NCI-H1048 (cell line): ENCODE results near the gene PIWIL4.
"Not testable (repeated sequence)": the region's sequence is repeated elsewhere in the genome, so short reads cannot be mapped to it uniquely, and the experiment has no call there.

ENCODE experiments used
- DNase-seq: peaks from one replicate; lab custom pipeline; 2025; lab: John Stamatoyannopoulos, UW

PIWIL4 gene

GRCh38 chr11:94638301-94638901 lies 71.2 kb downstream of the PIWIL4 start:
- no peak for DNase-seq

GRCh38 chr11:94638902-94639373 lies 71.8 kb downstream of the PIWIL4 start:
- no peak for DNase-seq

DNA sequence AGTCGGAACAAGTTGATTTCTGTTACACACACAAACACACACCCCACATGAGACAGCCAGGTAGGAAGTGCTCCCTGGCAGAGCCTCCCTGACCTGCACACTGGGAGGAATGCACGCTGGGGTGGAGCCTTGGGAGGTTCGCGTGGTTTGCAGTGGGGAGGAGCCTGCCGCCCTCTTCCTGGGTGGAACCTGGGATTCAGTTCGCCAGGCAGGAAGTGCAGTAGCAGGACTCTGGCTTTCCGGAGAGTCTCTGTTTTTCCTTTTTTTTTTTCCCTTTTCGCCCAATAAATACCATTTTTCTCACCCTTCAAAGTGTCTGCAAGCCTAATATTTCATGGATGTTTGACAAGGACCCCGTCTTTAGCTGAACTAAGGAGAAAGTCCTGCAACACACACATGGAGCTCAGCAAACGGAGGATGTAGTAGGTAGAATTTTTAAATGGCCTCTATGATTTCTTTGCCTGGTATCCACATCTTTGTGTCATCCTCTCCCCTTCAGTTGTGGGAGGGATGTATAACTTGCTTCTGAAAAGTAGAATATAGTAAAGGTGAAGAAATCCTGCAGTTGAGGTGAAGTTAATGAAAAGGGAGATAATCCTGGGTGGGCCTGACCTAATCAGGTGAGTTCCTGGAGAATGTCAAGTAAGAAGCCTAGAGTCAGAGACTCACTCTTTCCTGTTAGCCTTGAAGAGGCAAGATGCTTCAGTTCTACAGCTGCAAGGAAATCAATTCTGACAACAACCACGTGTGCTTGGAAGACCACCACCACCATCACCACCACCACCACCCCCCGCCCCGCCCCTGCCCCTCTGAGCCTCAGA lies 72.9 kb downstream of the PIWIL4 start:
- no peak for DNase-seq

- no peak for DNase-seq
These were observed 74.1 kb downstream of the PIWIL4 start for GRCh38 chr11:94641167-94641761.

DNA sequence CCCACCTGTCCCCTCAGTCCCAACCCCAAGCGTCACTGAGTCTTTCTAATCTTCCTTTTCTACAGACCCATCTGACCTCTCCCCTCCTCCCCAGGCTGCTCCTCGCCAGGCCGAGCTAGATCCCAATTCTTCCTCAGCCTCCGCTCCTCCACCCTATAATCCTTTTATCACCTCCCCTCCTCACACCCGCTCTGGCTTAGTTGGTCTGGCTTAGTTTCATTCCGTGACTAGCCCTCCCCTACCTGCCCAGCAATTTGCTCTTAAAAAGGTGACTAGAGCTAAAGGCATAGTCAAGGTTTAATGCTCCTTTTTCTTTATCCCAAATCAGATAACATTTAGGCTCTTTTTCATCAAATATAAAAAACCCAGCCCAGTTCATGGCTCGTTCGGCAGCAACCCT lies 76.0 kb downstream of the PIWIL4 start:
- DNase-seq: not testable (repeated sequence)

DNA sequence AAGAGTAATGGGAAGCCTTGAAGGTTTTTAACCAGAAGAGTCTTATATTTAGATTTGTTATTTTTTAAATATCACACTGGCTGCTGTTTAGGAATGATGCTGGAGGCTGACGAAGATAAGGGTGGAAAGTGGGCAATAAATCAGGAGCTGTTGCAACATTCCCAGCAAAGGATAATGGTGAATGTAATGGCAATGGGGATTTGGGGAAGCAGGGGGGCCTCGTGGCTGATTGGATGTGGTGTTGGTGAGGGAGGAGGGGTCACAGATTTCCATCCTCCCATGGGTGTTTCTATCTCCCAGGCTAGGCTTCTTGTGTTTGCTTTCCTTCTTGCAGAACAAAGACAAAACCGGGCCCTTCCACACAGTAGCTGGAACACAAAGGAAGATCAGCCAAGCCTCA lies 80.8 kb downstream of the PIWIL4 start:
- no peak for DNase-seq

DNA sequence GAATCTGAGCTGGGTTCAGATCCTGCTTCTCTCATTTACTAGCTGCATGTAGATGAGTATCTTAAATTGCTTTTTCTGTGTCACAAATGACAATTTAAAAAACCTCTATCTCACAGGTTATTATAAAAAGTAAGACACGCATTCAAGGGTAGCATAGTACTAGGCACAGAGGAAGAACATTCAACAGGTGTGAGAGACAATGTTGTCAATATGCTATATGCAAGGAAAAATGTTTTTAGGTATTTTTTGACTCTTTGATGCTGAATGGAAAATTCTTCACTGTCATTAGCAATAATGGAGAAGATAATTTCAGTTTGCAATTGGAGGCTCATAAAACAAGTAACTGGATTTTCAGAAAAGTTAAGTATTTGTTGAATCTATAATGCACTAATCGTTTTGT lies 81.6 kb downstream of the PIWIL4 start:
- DNase-seq: no peak

DNA sequence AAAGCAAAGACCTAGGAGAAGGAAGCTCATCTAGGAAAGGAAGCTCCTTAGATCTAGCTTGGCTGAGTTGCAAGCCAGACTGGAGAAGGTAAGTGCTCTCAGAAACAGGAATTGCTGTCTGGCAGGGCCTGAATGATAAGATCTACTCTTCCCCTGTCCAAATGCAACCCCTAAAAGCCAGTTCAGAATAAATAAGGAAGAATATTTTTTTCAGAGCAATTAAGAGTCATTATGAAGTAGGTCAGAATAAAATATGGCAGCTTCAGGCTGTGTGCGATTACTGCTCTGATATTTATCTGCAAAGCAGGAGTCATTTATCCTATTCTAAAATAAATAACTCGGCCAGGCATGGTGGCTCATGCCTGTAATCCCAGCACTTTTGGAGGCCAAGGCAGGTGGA lies 82.1 kb downstream of the PIWIL4 start:
- no peak for DNase-seq

DNA sequence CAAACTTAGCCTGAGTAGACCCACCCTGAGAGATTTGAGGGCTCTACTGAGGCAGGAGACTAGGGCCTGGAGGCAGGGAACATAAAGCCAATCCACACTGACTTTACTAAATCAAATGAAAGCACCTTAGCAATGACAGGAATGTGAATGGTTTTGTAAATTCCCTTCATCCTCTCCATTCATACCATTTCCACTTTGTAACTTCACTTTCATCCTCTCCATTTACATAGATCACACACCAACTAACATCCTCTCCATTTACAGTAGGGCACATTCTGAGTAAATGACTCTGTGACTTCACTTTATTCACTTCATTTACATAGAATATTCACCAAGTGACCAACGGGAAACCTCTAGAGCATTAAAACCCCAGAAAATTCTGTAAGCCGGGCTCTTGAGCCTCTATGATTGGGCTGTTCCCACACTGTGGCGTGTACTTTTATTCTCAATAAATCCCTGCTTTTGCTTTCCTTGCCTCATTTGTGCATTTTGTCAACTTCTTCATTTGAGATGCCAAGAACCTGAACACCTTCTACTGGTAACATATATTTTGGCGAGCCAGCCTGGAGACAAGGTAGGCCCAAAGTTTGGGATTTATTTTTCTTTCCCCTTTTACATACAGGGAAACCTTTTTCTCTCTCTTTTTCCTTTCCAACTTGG lies 82.9 kb downstream of the PIWIL4 start:
- no peak for DNase-seq

- DNase-seq: no peak
These were observed 83.6 kb downstream of the PIWIL4 start for GRCh38 chr11:94650756-94651155.

DNA sequence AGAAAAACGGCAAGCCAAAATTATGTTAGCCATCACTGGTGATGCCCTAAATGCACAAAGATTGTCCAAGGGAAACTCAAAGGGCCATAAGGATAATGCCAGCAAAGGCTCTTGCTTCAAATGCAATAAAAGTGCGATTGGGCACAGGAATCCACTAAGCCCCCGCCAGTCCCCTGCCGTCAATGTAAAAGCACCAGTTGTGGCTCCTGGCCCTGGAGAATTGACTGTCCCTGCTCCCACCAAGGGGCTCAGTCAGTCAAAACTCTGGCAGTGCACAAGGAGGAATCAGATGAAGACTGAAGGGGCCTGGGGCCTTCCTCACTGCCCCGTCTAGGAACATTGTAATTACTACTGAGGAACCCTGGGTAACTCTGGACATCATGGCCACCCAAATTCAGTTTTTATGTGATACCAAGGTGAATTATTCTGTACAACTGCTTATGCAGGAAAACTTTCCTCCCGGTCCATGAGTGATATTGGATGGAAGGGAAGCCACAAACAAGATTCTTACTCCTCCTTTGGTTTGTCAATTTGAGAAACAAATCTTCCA lies 85.6 kb downstream of the PIWIL4 start:
- DNase-seq: no peak

DNA sequence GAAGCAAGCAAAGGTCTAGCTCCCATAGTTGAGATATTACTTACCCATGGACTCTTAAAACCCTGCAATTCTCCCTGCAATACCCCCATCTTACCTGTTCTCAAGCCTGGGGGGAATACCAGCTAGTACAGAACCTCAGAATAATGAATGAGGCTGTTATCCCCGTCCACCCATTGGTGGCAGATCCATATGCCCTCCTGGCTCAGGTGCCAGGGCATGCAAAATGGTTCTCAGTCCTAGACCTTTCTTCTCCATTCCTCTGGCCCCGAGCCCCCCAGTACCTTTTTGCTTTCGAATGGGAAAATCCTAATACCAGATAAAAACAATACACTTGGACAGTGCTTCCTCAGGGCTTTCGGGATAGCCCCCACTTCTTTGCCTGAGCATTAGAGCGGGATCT lies 86.4 kb downstream of the PIWIL4 start:
- no peak for DNase-seq

DNA sequence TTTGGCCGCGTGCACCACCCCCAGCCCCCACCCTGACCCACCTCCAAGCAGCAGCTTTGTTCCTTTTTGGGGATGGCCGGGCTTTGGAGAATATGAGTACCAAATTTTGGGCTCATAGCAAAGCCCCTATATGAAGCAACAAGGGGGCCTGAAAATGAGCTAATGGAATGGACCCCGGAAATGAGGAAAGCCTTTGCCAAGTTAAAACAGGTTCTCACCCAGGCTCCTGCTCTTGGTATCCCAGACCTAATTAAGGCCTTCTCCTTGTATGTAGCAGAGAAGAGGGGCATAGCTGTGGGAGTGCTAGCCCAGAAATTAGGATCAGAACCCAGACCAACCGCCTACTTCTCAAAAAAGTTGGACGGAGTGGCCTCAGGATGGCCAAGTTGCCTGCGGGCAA lies 87.0 kb downstream of the PIWIL4 start:
- DNase-seq: no peak

DNA sequence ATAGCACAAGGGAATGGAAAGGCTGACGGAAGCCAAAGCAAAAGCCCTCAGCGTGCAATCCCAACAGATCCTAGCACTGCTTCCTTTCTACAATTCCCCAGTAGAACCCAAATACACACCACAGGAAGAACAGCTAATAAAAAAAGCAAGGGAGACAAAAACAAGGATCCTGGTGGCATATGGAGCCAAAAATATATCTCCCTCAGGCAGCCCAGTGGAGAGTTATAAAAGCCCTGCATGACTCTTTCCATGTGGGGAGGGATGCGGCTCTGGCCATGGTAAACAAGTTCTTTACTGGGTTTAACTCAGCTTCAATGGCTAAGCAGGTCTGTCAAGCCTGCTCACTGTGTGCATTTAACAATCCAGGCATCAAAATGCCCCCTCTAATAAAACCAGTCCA lies 88.1 kb downstream of the PIWIL4 start:
- no peak for DNase-seq

DNA sequence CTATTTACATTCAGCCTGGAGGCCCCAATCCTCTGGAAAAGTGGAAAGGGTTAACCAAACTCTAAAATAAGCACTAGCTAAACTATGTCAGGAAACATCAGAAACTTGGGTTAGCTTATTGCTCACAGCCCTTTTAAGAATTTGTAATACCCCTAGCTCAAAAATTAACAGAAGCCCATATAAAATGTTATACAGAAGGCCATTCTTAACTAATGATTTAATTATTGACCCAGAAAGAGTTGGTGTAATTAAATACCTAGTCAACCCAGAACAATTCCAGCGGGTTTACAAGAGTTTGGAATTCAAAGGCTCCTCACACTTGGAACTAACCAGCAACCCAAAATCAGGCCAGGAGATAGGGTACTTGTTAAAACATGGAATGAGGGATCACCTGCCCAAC lies 88.8 kb downstream of the PIWIL4 start:
- DNase-seq: no peak

GRCh38 chr11:94656968-94657367 lies 89.8 kb downstream of the PIWIL4 start:
- DNase-seq: no peak

DNA sequence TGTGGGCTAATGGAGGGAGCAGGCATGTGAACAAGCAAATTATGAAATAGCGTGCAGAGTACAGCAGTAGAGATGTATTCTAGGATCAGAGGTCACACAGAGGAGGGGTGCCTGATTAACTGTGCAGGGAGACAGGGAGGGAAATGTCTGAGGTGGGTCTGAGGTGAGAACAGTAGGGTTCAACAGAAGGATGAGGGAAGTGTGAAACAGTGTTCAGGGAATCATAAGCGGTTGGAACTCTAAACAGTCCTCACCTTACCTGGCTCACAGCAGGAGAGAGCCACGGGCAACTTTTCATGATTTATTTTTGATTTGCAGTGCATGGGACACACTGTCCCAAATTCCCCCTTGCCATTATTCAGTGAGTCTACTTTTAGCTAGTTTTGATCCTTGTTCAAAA lies 90.5 kb downstream of the PIWIL4 start:
- DNase-seq: no peak

GRCh38 chr11:94658386-94658785 lies 91.2 kb downstream of the PIWIL4 start:
- no peak for DNase-seq

DNA sequence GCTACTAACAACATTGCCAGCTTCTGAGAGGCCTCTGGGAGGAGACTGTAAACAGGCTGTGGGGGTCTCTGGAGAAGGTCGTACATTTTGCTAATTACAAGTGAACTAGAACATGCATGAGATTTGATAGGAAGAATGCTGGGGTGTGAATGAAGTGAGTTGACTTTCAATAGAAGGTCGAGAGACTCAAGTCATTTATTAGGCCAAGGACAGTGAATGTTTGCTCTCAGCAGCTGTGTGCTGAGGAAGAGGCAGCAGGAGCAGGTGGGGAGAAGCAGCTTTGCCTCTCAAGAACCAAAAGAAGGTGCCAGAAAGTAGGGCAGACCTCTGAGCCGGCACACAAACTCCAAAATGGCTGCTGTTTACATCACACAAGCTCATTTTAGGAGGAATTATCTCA lies 91.7 kb downstream of the PIWIL4 start:
- no peak for DNase-seq

GRCh38 chr11:94661444-94661843 lies 94.3 kb downstream of the PIWIL4 start:
- DNase-seq: no peak

DNA sequence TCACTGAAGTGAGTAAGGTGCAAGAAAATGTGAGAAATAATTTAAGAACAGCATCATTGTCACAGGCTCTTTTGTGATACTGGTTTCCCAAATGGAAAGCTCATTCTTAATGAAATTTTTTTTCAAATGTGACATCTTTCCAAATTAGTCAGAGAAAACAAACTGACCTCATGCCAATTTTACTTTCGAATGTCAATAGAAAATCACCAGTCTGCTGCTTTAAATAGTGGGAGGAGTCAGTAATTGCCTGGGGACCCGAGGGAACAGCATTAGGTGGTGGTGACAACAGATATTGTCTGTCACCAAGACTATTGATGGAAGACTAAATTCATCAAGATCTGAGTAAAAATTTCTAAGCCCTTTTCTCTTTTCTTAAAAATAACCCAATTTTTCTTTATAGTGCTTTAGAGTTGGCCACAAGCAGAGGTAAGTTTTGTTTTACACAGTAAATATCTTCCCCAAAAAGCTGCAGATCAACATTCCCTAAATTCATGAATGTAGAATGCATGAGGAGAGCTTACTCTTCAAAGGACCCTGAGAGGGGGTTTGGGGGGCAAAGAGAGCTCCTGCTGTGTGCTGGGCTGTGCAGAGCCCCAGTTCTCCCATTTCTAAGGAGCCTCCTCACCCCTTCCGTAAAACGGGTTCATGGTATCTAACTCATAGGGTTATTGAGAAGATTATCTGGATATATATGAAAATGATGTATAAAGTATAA lies 95.1 kb downstream of the PIWIL4 start:
- no peak for DNase-seq

GRCh38 chr11:94662846-94663390 lies 95.8 kb downstream of the PIWIL4 start:
- no peak for DNase-seq
